HG02970 (cell line): ENCODE measurements around the gene GM2A.
A peak's percentile ranks its signal among the peaks of the same experiment; 100 is the strongest.
"Not testable (repeated sequence)": the region's sequence is repeated elsewhere in the genome, so short reads cannot be mapped to it uniquely, and the experiment has no call there.

ENCODE experiments used
- ATAC-seq: cut with Tn5 transposase; IDR thresholded peaks from one replicate; pipeline ENCODE4 v1.9.1; 2021; ENCODE audit warnings: mild to moderate bottlenecking, moderate library complexity, moderate number of reproducible peaks; ENCODE audit not compliant: unreplicated experiment, low FRiP score

Gene GM2A

GRCh38 chr5:151283120-151283825 is 30.3 kb downstream of the GM2A start:
- ATAC-seq, result no peak

GRCh38 chr5:151284392-151284967 is 31.5 kb downstream of the GM2A start:
- no peak for ATAC-seq

- no peak for ATAC-seq
Measured at GRCh38 chr5:151285683-151286082, 32.7 kb downstream of the GM2A start.

DNA sequence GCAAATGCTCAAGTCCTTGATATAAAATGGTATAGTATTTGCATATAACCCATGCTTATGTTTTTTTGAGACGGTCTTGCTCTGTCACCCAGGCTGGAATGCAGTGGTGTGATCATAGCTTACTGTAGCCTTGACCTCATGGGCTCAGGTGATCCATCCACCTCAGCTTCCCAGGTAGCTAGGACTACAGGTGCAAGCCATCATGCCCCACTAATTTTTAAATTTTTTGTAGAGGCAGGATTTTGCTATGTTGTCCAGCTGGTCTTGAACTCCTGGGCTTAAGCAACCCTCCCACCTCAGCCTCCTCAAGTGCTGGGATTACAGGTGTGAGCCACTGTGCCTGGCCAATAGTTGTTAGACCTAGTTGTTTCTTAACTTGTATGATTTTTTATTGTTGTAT is 33.3 kb downstream of the GM2A start:
- no peak for ATAC-seq

DNA sequence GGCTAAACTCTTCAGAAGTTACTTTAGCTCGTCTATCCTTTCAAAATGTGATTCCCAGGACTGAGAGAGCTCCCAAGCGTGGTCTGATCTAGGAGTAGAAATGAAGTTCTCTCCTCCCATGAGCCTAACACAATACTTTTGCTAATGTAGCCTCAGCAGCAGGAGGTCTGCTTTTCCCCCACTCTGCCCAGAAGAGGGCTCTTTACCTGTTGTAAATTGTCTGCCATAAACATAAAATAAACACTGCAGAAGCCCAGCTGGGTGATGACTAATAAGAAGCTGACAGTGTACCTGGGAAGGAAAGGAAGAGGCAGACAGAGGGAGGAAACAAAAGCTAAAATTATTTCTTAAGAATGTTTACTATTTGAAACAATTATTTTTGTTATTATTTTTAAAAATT is 35.2 kb downstream of the GM2A start:
- ATAC-seq, result no peak

DNA sequence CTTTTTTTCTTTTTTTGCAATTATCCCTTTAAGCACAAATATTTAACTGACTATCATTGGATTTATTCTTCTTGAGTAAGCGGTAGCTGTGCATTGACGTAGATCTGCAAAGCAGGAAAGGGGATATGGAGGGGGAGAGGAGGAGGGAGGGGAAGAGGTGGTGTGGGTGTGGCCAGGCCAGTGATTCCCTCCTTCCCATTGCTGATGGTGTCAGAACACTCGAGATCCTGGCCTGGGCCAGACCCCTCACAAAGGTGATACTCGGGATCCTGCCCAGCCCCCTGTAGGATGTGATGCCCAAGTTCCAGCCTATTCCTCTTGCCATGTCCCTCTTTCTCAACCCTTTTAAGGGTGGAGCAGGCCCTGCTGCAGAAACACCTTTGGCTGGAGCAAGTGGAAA is 40.6 kb downstream of the GM2A start:
- ATAC-seq, result no peak

DNA sequence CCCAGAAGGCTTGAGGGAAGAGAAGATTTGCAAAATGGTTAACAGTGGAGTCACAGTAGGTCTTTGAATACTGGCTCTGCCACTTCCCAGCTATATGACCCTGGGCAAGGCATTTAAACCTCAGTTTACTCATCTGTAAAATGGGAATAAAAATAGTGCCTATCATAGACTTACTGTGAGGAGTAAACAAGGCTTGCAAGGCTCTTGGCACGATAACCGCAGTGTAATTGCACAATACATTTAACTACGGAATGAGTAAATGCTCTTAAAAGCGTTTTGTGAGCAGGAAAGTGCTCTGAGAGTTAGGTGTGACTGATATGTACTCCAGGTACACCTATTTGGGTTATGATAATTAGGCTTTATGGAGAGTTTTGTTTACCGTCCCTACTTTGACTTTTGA is 42.2 kb downstream of the GM2A start:
- ATAC-seq, result no peak

DNA sequence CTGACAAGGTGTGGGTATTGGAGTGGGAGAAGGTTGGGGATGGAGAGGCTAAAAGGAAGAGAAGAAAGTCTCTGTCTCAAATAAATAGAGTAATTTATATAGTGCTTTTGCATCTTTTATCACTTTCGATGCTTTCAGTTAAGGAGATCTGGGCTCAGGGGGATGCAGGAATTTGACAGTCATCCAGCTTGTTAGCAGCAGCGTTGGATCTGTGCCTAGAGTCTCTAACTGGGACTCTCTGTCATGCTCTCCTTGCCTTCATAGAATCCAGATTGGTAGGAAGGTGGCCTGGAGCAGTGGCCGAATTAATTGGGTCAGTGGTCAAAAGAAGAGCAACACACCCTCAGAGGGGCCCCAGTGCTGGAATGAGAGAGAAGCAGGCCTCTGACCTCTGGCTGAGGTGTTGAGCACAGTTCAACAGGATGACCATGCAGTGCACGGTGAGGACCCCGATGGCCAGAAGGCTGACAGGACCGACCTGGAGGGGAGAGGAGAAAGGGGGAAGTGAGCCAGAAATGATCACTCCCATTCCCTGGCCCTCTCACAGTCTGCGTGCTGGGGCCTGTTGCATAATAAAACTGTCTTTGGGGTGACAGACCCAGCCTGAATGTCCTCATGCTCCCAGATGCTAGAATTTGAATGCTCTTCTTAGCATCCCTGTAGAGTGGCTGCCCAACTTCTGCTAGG is 42.9 kb downstream of the GM2A start:
- no peak for ATAC-seq

DNA sequence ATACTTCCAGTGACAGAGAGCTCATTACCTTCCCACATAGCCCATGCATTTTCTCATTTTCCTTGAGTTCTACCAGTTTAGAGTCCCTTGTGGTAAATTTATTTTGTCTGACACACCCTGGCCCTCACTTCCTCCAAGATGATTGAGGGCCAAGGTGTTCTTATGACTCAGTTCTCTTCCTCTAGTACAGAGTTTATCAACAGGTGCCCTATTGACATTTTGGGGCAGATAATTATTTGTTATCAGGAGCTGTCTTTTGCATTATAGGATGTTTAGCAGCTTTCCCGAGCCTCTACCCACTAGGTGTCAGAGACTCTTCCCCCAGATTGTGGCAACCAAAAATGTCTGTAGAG is 43.5 kb downstream of the GM2A start:
- ATAC-seq, result no peak

- no peak for ATAC-seq
Measured at GRCh38 chr5:151296974-151297373, 44.0 kb downstream of the GM2A start.

DNA sequence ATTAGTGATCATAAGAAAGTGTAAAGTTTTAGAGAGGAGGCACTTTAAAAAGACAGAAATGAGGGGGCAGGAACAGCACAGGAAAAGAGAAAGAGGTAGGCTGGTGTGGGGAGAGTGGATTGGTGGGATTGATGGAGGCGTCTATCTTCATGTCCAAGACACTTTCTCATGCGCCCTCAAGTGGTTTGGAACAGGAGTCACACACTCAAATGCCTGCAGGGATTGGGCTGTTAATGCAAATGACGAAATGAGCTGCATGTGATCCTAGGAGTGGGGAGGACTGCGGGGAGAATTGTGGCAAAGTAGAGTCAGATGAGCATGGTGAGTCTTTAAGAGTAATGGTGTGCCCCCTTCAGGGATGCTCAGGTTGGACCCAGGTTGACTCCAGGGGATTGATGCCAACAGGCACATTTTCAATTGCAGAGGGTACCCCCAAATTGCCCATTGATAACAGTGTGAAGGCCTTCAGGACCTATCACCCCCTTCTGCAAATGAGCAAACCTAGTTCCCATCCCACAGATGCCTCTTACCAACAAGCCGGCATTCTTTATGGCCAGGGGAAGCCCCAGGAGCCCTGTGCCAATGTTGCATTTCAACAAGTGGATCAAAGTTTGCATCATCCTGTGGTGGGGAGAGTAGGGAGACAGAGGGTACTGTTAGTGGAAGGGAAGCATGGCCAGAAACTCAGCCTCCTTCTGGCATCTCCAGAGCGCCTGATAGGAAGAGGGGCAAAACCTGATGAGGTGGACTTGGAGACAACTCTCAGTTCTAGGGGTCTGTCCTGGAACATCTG is 45.3 kb downstream of the GM2A start:
- no peak for ATAC-seq

- no peak for ATAC-seq
Measured at GRCh38 chr5:151303666-151304065, 50.7 kb downstream of the GM2A start, which contains the start of gene SLC36A3. TSS of gene SLC36A3 (minus strand) at chr5:151303766. CDS start at chr5:151303354, 412 bp downstream.

GRCh38 chr5:151309266-151309665 is 56.3 kb downstream of the GM2A start:
- ATAC-seq, result not testable (repeated sequence)

DNA sequence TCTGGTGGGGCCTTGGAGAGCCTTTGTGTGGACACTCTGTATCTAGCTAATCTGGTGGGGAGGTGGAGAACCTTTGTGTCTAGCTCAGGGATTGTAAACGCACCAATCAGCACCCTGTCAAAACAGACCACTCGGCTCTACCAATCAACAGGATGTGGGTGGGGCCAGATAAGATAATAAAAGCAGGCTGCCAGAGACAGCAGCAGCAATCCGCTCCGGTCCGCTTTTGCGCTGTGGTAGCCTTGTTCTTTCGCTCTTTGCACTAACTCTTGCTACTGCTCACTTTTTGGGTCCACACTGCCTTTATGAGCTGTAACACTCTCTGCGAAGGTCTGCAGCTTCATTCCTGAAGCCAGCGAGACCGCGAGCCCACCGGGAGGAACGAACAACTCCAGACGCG is 56.8 kb downstream of the GM2A start:
- ATAC-seq, result not testable (repeated sequence)

DNA sequence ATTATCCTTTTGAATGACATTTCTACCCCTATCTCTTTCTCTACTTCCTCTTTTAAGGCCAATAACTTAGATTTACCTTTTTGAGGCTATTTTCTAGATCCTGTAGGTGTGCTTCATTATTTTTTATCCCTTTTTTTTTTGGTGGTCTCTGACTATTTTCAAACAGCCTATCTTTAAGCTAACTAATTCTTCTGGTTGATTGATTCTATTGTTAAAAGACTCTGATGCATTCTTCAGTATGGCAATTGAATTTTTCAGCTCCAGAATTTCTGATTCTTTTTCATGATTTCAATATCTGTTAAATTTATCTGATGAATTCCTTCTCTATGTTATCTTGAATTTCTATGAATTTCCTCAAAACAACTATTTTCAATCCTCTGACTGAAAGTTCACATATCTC is 57.9 kb downstream of the GM2A start:
- no peak for ATAC-seq

GRCh38 chr5:151312756-151313324 is 59.9 kb downstream of the GM2A start:
- ATAC-seq, result no peak

- ATAC-seq, result no peak
Measured at GRCh38 chr5:151313357-151313756, 60.4 kb downstream of the GM2A start.

DNA sequence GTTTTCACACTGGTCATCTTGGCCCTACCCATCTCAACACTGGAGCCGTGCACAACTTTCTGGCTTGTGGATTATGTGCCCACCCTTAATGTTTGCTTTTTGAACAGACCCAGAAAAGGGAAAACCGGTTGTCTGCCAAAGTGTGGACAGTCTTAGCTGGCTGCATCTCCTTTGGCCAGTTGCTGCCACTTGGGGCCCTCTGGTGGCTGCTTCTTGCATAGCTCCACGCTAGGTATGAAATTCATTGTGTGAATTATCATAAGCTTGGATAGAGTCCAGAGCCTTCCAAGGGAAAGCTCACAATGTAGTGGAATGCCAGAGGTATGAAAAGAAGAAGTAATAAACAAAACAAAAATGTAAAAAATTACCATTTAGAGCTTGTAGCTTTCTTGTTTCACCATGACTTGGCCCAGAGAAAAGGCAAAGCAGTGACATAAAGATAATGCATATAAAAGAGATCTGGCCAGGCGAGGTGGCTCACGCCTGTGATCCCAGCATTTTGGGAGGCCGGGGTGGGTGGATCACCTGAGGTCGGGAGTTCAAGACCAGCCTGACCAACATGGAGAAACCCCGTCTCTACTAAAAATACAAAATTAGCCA is 63.1 kb downstream of the GM2A start:
- peak; percentile 58 for ATAC-seq

GRCh38 chr5:151317871-151318270 is 64.9 kb downstream of the GM2A start:
- no peak for ATAC-seq
